HG03280 (cell line): Measurements from ENCODE around the gene WAC.

Source experiments
- ATAC-seq: cut with Tn5 transposase; IDR thresholded peaks from one replicate; pipeline ENCODE4 v1.9.1; 2021; ENCODE audit warnings: mild to moderate bottlenecking, moderate library complexity; ENCODE audit not compliant: unreplicated experiment

Gene WAC

DNA sequence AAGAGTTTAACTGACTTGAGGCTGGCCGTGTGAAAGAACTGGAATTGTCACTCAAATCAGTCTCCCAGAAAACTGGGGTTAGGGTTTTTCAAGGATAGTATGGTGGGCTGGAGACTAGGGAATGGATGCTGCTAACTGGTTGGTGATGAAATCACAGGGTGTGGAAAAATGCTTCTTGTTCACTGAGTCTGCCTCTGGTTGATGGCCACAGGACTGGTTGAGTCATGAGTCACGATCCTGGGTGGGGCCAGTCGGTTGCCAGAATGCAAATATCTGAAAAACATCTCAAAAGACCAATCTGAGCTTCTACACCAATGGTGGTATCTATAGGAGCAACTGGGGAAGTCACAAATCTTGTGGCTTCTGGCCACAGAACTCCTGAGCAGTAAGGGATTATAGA, 128.1 kb downstream of the WAC start:
- no peak for ATAC-seq

GRCh38 chr10:28663576-28664368, 130.9 kb downstream of the WAC start:
- ATAC-seq = peak; percentile 83

- ATAC-seq = no peak
These were observed 131.4 kb downstream of the WAC start for GRCh38 chr10:28664369-28664740.

DNA sequence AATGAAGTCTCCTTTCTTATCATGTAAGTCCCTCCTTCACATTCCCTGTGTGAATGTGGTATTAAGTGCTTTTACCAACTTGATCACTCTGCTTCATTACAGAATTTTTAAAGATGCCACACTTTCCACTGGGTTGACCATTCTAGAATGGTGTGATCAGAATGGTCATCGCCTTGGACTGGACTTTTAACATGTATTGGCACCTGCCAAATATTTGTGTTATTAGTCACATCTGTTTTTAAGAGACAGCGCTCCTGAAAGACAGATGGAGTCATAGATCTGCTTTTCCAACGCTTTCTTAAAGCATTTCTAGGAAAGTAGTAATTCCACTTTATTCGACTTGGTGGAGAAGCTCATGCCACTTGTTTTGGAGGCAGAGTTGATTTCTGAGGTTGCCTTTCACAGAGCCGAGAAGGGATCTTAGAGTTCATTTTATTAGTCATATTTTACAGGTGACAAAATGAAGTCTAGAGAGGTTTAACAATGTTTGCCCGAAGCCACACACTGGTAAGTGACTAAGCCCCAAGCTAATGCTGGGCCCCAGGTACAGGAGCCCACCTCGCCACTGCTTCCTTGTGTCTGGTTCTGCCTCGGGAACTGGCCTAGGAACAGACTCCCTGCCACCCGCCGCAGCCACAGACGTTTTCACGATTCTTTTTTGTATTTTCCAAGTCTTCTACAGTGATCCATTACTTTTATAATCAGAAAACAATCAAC, 134.0 kb downstream of the WAC start:
- no peak for ATAC-seq

- ATAC-seq = no peak
These were observed 135.7 kb downstream of the WAC start for GRCh38 chr10:28668363-28669226.

- no peak for ATAC-seq
These were observed 136.6 kb downstream of the WAC start for GRCh38 chr10:28669227-28670173.
